Mucosa of descending colon (tissue), 3 donors: Measurements from ENCODE around the gene AATK. TPM values are rescaled to one million over a fixed set of nuclear protein-coding genes. Genes with fewer than 3 reads are reported as not detected.

Experiments used
- ATAC-seq: fragments of 200-7000 bp; cut with Tn5 transposase; one replicate; pipeline ENCODE4 v1.9.1; 2020; ENCODE audit warnings: mild to moderate bottlenecking, moderate library complexity
- DNase-seq, 3 donors: peaks; one replicate each; pipeline ENCODE4 v3.0.0-alpha.2; 2020
- H3K36me3 ChIP-seq: fragments of 200-600 bp; one replicate; pipeline ENCODE4 v1.8.0; 2021; ENCODE audit warnings: low read depth, mild to moderate bottlenecking
- H3K4me1 ChIP-seq: fragments of 200-600 bp; one replicate; pipeline ENCODE4 v1.8.0; 2021; ENCODE audit warnings: low read depth, mild to moderate bottlenecking
- H3K4me3 ChIP-seq: fragments of 200-600 bp; one replicate; pipeline ENCODE4 v1.8.0; 2021; ENCODE audit warnings: mild to moderate bottlenecking
- H3K9me3 ChIP-seq: fragments of 200-600 bp; one replicate; pipeline ENCODE4 v1.8.0; 2021; ENCODE audit warnings: mild to moderate bottlenecking
- CTCF ChIP-seq: fragments of 200-600 bp; IDR thresholded peaks from one replicate; pipeline ENCODE4 v1.8.0; 2022; ENCODE audit warnings: antibody characterized with exemption, mild to moderate bottlenecking
- intact Hi-C, 2 donors: fragments of 100-400 bp; cut with DNase I in 1 of 2; cut with micrococcal nuclease in 1 of 2; formaldehyde crosslinking; loops; one replicate each; pipeline versions ENCODE4 v1.11.0 to v1.11.1; 2022; cut with DNase I, micrococcal nuclease
- total RNA-seq, 3 donors: library from RNA; stranded (reverse); fragmentation: NEBNext Ultra II Directional in 2 of 3; extraction: Animal tissue kit (Norgen Biotek cat#: 25700) in 2 of 3; gene quantifications; one replicate each; pipeline versions ENCODE4 v1.2.1 to v1.2.4, GENCODE V29; 2021 to 2023
- donor health status: DM: no; HTN: no; CAD: no; lungs with moderate emphysema.
- donor health status: DM: no; HTN: no; CAD: no.
- donor health status: DM: no; HTN: yes; CAD: no.

The AATK gene
- total RNA-seq, 3 donors from 2014 or later = 9.9 to 23.8 (median 15.6) TPM

GRCh38 chr17:81204578-81204977, 38.6 kb upstream of the AATK start:
- no peak for TF ChIP-seq CTCF
- no peaks in the 10 kb centered on the region for H3K36me3 ChIP-seq
- intact Hi-C loops = no loop called here
- no peaks in the 10 kb centered on the region for H3K4me1 ChIP-seq
- H3K4me3 ChIP-seq = no peak overlapping the region
- DNase-seq (peak in 2 of 3 donors; percentile 30 to 51), ATAC-seq (peak; percentile 48)
- H3K9me3 ChIP-seq = no peaks in the 10 kb centered on the region

- Histone ChIP-seq H3K36me3 (no peaks in the 10 kb centered on the region), H3K4me1 (no peaks in the 10 kb centered on the region), H3K9me3 (no peaks in the 10 kb centered on the region), H3K4me3 (no peak overlapping the region)
- ATAC-seq = no peak
- intact Hi-C loops = no loop called here
- TF ChIP-seq CTCF = no peak
- DNase-seq = no peak
Observed at GRCh38 chr17:81203136-81203535, 37.1 kb upstream of the AATK start.

GRCh38 chr17:81202318-81202717, 36.3 kb upstream of the AATK start:
- H3K9me3 ChIP-seq = no peaks in the 10 kb centered on the region
- TF ChIP-seq CTCF = no peak
- ATAC-seq (no peak), DNase-seq (no peak)
- H3K4me1 ChIP-seq = no peaks in the 10 kb centered on the region
- intact Hi-C loops = no loop called here
- H3K4me3 ChIP-seq = no peak overlapping the region
- H3K36me3 ChIP-seq = no peaks in the 10 kb centered on the region

- Histone ChIP-seq H3K9me3 (no peaks in the 10 kb centered on the region), H3K36me3 (no peaks in the 10 kb centered on the region), H3K4me3 (no peak overlapping the region), H3K4me1 (no peaks in the 10 kb centered on the region)
- intact Hi-C loops = no loop called here
- DNase-seq (peak in 1 of 3 donors; percentile 88), ATAC-seq (peak; percentile 91)
- peak; percentile 27 for TF ChIP-seq CTCF
Observed at GRCh38 chr17:81200695-81201580, 34.9 kb upstream of the AATK start.

- Histone ChIP-seq H3K36me3 (no peaks in the 10 kb centered on the region), H3K4me1 (no peaks in the 10 kb centered on the region), H3K4me3 (no peak overlapping the region), H3K9me3 (no peaks in the 10 kb centered on the region)
- no peak for TF ChIP-seq CTCF
- DNase-seq (no peak), ATAC-seq (no peak)
- intact Hi-C loops = no loop called here
Observed at GRCh38 chr17:81200201-81200600, 34.2 kb upstream of the AATK start.
